ENCODE measurements around the gene CD72.

DNA sequence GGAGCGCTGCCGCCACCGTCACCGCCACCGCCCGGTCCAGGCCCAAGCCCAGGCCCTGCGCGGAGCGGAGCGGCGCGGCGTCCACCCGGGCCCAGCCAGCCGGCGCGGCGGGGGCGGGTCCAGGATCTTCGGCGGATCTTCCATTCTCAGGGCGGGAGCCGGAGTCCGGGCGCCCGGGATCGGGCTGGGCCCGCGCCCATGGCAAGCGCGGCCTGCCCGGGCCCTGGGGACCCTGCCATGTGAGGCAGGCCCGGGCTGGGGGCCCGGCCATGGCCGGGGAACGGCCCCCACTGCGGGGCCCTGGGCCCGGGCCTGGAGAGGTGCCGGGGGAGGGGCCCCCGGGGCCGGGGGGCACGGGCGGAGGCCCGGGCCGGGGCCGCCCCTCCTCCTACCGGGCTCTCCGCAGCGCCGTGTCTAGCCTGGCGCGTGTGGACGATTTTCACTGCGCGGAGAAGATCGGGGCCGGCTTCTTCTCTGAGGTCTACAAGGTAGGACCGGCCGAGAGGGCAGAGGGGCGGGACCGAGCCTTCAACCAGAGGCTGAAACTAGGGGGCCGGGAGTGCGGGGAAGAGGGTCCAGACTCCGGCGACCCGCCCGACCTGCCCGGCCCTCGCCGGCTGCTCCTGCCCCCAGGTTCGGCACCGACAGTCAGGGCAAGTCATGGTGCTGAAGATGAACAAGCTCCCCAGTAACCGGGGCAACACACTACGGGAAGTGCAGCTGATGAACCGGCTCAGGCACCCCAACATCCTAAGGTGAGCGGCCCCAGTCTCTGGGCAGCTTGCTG is 12.7 kb downstream of the CD72 start:
- TF ChIP-seq, protein P1, sequence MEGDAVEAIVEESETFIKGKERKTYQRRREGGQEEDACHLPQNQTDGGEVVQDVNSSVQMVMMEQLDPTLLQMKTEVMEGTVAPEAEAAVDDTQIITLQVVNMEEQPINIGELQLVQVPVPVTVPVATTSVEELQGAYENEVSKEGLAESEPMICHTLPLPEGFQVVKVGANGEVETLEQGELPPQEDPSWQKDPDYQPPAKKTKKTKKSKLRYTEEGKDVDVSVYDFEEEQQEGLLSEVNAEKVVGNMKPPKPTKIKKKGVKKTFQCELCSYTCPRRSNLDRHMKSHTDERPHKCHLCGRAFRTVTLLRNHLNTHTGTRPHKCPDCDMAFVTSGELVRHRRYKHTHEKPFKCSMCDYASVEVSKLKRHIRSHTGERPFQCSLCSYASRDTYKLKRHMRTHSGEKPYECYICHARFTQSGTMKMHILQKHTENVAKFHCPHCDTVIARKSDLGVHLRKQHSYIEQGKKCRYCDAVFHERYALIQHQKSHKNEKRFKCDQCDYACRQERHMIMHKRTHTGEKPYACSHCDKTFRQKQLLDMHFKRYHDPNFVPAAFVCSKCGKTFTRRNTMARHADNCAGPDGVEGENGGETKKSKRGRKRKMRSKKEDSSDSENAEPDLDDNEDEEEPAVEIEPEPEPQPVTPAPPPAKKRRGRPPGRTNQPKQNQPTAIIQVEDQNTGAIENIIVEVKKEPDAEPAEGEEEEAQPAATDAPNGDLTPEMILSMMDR (IDR thresholded peaks at IDR 0.05) = no peak
- no peak for TF ChIP-seq EZH2phosphoT487 (IDR thresholded peaks at IDR 0.05)

Data from neural progenitor cell (in vitro differentiated cells).